ENCODE measurements around the gene RGL3.

RGL3 gene

DNA sequence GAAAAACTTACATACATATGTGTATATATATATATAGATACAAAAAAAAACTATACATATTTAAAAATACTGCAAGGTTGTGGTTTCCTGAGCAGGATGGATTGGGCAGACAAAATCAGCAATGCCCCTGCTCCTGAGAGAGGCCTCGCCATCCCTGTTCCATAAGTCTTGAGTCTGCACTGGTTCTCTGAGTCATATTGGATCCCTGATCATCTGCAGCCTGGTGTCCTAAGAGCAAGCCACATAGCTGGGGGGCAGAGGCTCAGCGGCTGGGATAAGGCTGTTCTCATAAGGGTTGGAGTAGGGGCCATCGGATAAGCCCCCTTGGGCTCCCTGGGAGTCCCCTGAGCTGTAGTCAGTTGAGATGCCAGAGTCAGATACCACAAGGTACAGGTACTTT is 41.4 kb downstream of the RGL3 start:
- no peak overlapping the region for H3K4me3 ChIP-seq
- no peaks in the 10 kb centered on the region for H3K36me3 ChIP-seq
- TF ChIP-seq Cebpa-rat (IDR thresholded peaks at IDR 0.05), result no peak
- no peak overlapping the region for H3K9ac ChIP-seq
- no peaks in the 10 kb centered on the region for H3K9me3 ChIP-seq
- H3K27me3 ChIP-seq, result no peaks in the 10 kb centered on the region
- peak overlapping the region; percentile 98 for H3K4me2 ChIP-seq
- no peak overlapping the region for H3K27ac ChIP-seq
- peaks cover 70% of the 10 kb centered on the region for H3K4me1 ChIP-seq
- peaks cover 8% of the 10 kb centered on the region for H4K20me1 ChIP-seq

DNA sequence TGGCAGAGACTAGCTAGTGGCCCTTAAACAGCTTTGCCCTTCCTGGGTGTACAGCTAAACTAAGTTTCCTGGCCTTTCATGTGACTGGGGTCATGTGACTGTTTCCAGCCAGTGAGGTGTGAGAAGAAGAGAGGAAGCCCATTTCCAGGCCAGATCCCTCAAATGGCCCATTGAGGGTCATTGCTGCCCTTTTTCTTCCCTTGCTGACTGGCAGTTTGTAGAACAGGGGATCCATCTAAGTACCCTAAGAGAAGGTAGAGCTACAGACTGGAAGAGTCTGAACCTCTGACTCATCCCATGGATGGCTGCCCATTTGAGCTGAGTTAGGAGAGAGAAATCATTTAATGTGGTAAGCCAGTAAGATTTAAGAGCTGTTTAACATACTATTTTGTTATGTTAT is 41.9 kb downstream of the RGL3 start:
- no peaks in the 10 kb centered on the region for H3K27me3 ChIP-seq
- peak overlapping the region; percentile 98 for H3K4me2 ChIP-seq
- TF ChIP-seq Cebpa-rat (IDR thresholded peaks at IDR 0.05), result no peak
- peaks cover 68% of the 10 kb centered on the region for H3K4me1 ChIP-seq
- no peaks in the 10 kb centered on the region for H3K9me3 ChIP-seq
- peaks cover 8% of the 10 kb centered on the region for H4K20me1 ChIP-seq
- H3K27ac ChIP-seq, result no peak overlapping the region
- no peaks in the 10 kb centered on the region for H3K36me3 ChIP-seq
- no peak overlapping the region for H3K9ac ChIP-seq
- H3K4me3 ChIP-seq, result no peak overlapping the region

DNA sequence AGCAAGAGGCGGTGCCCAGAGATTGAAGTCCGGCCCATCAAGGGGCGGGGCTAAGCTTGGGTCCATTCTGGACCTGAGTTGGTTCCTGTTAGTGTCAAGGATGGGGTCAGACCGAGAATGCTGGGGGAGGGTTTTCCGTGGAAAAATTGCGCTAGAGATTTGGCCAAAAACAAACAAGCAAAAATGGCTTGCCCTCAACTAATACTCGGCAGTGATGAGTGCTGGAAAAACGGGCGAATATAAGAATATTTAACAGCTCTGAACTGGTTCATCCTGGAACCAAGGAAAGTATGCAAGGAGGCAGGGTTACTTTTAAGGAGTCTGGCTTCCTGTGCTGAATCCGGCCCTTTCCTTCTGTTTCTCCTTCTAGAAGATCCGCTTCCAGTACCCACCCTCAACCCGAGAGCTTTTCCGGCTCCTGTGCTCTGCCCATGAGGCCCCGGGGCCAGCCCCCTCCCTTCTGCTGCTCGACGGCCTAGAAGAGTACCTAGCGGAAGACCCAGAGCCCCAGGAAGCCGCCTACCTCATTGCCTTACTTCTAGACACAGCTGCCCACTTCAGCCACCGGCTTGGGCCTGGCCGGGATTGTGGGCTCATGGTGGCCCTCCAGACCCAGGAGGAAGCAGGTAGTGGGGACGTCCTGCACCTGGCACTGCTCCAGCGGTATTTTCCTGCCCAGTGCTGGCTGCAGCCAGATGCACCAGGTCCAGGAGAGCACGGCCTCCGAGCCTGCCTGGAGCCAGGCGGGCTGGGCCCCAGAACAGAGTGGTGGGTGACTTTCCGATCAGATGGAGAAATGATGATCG is 43.8 kb downstream of the RGL3 start:
- Histone ChIP-seq H3K9ac (peak overlapping the region; percentile 93), H3K4me1 (peaks cover 56% of the 10 kb centered on the region), H3K4me2 (peak overlapping the region; percentile 98), H4K20me1 (no peaks in the 10 kb centered on the region), H3K9me3 (no peaks in the 10 kb centered on the region), H3K27me3 (no peaks in the 10 kb centered on the region), H3K36me3 (no peaks in the 10 kb centered on the region), H3K27ac (peak overlapping the region; percentile 79), H3K4me3 (peak overlapping the region; percentile 72)
- TF ChIP-seq Cebpa-rat (IDR thresholded peaks at IDR 0.05), result no peak

DNA sequence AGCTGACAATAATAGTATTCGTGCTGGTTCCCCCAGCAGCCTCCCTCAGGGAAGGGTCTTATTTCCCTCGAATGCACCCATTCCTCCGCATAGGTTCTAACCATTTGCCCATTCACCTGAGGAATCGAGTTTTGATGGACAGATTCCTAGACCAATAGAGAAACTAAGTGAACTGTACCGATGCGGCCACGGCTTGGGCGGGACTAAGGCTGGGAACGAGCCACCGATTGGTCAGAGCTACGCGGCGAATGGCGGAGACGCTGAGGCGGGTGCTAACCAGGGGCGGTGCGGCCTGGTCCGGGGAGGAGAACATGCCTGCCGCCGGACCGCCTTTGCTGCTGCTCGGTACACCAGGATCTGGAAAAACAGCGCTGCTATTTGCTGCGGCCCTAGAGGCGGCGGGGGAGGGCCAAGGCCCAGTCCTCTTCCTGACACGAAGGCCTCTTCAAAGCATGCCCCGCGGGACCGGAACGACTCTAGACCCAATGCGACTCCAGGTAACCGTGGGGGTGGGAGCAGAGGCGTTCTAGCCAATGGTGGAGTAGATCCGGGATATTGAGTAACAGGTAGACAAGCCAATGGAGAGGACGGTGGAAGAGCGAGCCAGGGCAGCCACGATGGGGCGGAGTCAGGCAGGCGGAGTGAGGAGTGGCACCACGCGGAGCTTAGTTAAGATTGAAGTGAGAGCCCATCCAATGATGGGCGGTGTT is 44.5 kb downstream of the RGL3 start, which contains the start of gene SWSAP1:
Gene SWSAP1 (plus strand): TSS at position 234 of the 710 bp plus-strand sequence. CDS start 15 bp downstream, at position 249.
- Histone ChIP-seq H3K4me2 (peak within 1 kb of the TSS; percentile 98), H3K27me3 (no peaks in the 10 kb centered on the region), H3K9ac (peak within 1 kb of the TSS; percentile 93), H3K36me3 (no peaks in the 10 kb centered on the region), H3K9me3 (no peaks in the 10 kb centered on the region), H3K4me1 (peaks cover 49% of the 10 kb centered on the region), H3K27ac (peak within 1 kb of the TSS; percentile 95), H3K4me3 (peak within 1 kb of the TSS; percentile 72), H4K20me1 (0 out of 2 replicates have a peak, but pooled peaks cover 3% of the 10 kb centered on the region)
- peak; percentile 61; the same call in 1 of the 2 replicates for TF ChIP-seq Cebpa-rat (IDR thresholded peaks at IDR 0.05)

DNA sequence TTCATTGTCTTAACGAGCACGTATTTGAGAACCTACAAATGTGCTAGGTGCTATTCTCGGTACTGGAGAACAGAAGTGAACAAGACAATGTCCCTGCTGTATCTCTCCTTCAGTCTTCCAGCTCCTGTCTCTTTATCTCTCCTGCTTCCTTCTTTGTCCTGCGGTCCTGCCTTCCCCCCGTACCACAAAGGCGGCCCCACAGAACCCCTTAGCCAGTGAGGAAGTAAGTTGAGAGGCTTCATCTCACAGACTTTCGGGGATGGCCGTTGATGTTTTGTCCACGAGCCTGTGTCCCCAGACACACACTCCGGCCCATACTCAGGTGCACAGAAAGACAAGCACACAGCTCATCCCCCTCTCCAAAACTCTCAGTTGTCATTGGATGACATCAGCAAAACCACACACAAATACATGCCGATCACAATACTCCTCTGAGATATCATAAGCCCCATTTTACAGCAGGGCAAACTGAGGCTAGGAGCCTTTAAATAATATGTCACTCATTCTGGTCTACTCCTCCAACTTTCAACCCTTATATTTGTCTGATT is 45.2 kb downstream of the RGL3 start:
- Histone ChIP-seq H3K4me2 (peak overlapping the region; percentile 80), H3K27me3 (no peaks in the 10 kb centered on the region), H3K9ac (no peak overlapping the region), H4K20me1 (0 out of 2 replicates have a peak, but pooled peaks cover 6% of the 10 kb centered on the region), H3K4me3 (peak overlapping the region; percentile 72), H3K36me3 (no peaks in the 10 kb centered on the region), H3K9me3 (no peaks in the 10 kb centered on the region), H3K4me1 (peaks cover 49% of the 10 kb centered on the region), H3K27ac (no peak overlapping the region)
- no peak for TF ChIP-seq Cebpa-rat (IDR thresholded peaks at IDR 0.05)

DNA sequence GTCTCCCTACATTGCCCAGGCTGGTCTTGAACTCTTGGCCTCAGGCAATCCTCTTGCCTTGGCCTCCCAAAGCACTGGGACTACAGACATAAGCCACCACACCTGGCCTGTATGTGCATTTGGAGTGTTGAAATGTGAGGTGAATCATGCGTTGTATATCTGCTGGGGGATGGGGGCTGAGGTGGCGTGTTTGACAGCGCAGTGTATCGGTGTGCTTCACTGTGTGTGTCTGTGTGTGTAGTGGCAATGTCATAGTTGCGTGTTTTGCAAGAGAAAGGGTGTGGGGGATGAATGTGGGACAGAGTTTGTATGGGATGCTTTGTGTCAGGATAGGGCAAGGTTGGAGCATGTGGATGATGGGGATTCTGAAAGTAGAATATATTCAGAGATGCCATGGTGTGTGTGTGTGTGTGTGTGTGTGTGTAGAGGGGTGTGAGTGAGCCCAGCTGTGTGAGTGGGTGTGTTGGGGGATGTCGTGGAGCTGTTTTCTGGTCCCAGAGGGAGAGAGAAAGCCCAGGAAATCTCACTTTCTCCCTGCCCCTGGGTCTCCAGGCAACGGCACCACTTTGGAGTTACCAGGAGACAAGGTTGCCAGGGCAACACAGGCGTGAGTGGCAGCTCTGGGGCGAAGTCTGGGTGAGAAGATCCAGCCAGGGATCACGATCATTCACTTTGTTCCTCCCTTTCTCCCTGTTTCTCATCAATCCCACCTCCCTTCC is 45.8 kb downstream of the RGL3 start:
- Histone ChIP-seq H4K20me1 (0 out of 2 replicates have a peak, but pooled peaks cover 6% of the 10 kb centered on the region), H3K9ac (no peak overlapping the region), H3K36me3 (no peaks in the 10 kb centered on the region), H3K4me1 (peaks cover 43% of the 10 kb centered on the region), H3K27me3 (no peaks in the 10 kb centered on the region), H3K9me3 (no peaks in the 10 kb centered on the region), H3K27ac (no peak overlapping the region), H3K4me3 (no peak overlapping the region), H3K4me2 (peak overlapping the region; percentile 80)
- TF ChIP-seq Cebpa-rat (IDR thresholded peaks at IDR 0.05), result no peak

DNA sequence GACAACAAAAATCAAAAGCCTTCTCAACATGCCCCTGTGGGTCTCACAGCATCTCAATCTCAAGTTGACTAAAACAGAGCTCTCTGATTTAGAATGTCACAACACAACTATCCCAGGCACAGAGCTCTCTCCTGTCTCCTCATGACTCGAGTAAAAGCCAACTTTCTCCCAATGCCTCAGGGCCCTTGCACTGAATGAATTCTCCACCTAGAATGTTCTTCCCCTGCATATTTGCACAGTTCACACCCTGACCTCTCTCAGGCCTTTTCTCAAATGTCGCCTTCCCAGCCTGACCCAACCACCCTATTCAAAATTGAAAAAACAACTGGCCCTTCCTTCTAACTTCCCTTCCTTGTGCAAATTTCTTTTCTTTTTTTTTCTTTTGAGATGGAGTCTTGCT is 48.4 kb downstream of the RGL3 start:
- no peak overlapping the region for H3K27ac ChIP-seq
- no peak overlapping the region for H3K9ac ChIP-seq
- no peak for TF ChIP-seq Cebpa-rat (IDR thresholded peaks at IDR 0.05)
- H3K9me3 ChIP-seq, result no peaks in the 10 kb centered on the region
- peaks cover 6% of the 10 kb centered on the region; the same call in 1 of the 2 replicates for H3K36me3 ChIP-seq
- H3K4me1 ChIP-seq, result peaks cover 17% of the 10 kb centered on the region
- H4K20me1 ChIP-seq, result 0 out of 2 replicates have a peak, but pooled peaks cover 6% of the 10 kb centered on the region
- H3K27me3 ChIP-seq, result no peaks in the 10 kb centered on the region
- no peak overlapping the region for H3K4me3 ChIP-seq
- no peak overlapping the region for H3K4me2 ChIP-seq

DNA sequence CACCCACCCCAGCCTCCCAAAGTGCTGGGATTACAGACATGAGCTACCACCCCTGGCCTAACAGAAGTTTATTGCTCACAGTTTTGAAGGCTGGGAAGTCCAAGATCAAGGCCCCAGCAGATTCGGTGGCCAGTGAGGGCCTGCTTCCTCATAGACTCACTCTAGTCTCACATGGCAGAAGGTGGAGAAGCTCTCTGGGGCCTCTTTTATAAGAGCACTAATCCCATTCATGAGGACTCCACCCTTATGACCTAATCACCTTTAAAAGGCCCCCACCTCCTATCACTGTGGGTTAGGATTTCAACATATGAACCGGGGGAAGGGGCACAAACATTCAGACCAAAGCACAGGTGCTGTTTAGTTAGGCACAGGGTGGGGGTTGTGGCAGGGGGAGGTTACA is 51.6 kb downstream of the RGL3 start:
- Histone ChIP-seq H4K20me1 (0 out of 2 replicates have a peak, but pooled peaks cover 6% of the 10 kb centered on the region), H3K4me1 (no peaks in the 10 kb centered on the region), H3K27ac (no peak overlapping the region), H3K9ac (no peak overlapping the region), H3K9me3 (no peaks in the 10 kb centered on the region), H3K27me3 (no peaks in the 10 kb centered on the region), H3K36me3 (peaks cover 16% of the 10 kb centered on the region; the same call in 1 of the 2 replicates), H3K4me3 (no peak overlapping the region), H3K4me2 (no peak overlapping the region)
- no peak for TF ChIP-seq Cebpa-rat (IDR thresholded peaks at IDR 0.05)

DNA sequence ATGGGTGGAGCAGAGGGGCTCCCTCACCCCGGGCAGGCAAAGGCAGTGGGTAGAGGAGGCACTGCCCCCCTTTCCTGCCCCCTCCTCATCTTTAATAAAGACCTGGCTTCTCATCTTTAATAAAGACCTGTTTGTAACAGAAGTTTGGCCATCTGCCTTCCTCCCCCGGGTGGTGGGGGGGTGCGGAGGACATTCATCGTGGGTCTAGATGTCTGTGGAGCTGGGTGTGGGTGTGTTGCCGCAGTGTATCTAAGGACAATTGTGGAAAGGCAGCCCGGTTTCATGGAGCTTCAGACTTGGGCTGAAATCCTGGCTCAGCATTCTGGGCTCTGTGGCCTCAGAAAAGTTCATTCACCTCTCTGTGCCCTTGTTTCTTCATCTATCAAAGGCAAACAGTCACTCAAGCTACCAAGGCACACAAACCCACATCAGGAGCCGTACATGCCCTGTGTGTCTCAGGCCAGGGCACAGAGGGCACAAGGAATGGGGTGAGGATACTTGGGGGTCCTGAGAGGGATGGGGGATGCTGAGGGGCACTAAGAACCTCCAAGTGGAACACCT is 53.5 kb downstream of the RGL3 start:
- no peaks in the 10 kb centered on the region for H3K9me3 ChIP-seq
- H3K4me2 ChIP-seq, result no peak overlapping the region
- no peak overlapping the region for H3K27ac ChIP-seq
- H3K27me3 ChIP-seq, result no peaks in the 10 kb centered on the region
- TF ChIP-seq Cebpa-rat (IDR thresholded peaks at IDR 0.05), result no peak
- no peak overlapping the region for H3K9ac ChIP-seq
- H3K4me1 ChIP-seq, result no peaks in the 10 kb centered on the region
- H4K20me1 ChIP-seq, result 0 out of 2 replicates have a peak, but pooled peaks cover 6% of the 10 kb centered on the region
- no peak overlapping the region for H3K4me3 ChIP-seq
- peaks cover 16% of the 10 kb centered on the region; the same call in 1 of the 2 replicates for H3K36me3 ChIP-seq
